NCI-H1048 (cell line): Measurements from ENCODE around the gene TMEM138.

Experiments
- DNase-seq: peaks from one replicate; lab custom pipeline; 2025; lab: John Stamatoyannopoulos, UW

TMEM138 gene

DNA sequence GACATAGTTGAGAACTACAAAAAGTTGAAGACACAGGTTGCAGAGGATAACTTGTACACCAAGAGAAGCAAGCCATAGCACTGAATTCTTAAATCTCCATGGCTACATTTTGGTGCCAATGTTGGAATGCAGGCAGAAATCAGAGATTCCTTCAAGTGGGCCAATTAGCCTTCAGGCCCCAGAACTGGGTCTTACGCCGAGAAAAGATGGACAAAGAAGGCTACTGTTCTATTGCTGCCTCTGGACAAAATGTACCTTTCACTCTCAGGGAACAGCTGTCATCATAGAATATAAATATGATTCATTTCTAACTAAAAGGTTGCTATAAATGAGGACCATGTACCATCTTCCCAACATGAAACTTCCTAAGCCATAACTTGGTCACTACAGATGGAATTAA lies 43.9 kb downstream of the TMEM138 start:
- DNase-seq, result no peak

DNA sequence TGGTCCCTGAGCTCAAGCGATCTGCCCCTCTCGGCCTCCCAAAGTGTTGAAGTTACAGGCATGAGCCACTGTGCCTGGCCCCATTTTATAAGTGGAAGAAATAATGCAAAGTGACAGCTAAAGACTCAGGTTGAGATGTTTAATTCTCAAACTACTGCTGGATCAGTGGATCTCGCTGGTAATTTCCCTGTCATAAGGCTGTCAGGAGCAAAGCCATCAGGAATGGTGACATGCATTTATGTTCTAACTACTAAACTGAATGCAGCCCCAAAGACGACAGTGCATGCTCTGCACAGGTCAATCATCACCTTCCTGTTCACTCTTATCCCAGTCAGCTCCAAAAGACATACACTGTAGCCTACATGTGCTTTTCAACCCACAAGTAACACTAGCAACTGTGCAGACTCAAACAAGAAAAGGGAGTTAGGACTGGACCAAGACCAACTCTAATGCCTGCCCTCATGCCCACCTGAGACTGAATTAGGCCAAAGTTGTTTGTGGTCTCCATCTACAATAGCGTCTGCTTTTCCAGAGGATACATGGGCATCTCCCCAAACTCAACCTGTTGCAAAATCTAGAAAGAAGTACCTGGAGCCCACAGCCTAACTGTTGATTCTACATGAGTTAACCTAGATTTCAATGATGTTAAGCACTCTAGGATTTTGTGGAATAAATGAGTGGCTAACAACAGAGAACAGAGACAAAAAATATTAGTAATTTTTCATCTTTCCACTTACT lies 45.0 kb downstream of the TMEM138 start:
- DNase-seq, result no peak

DNA sequence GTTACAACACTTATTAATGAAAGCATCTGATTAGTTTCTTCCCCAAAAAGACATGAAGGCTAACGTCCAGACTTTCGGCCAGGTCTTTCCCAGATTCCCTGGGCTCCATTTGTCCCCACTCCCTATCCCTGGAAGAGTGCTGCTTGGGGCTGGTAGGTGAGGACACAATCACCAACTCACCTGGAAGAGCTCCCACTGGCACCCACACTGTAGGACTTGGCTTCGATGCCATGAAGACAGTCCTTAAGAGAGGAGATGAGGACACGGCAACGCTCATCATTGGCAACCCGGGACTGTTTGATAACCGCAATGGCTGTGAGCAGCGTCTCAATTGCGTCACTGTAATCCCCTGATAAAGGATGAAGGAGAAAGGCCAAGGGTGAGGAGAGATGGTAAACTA lies 49.4 kb downstream of the TMEM138 start:
- no peak for DNase-seq

DNA sequence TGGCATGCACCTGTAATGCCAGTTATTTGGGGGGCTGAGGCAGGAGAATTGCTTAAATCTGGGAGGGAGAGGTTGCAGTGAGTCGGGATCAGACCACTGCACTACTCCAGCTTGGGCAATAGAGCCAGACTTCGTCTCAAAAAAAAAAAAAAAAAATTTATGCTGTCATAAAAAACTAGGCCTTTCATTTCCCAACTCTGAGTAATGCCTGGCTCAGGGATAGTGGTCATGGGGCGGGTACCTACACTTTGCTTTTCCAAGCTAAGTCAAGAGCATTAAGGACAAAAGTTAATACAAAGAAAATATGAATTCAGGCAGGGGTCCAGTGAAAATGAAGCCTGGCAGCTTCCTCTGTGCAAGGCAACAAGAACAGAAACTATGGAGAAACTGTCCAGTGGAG lies 51.3 kb downstream of the TMEM138 start:
- no peak for DNase-seq

DNA sequence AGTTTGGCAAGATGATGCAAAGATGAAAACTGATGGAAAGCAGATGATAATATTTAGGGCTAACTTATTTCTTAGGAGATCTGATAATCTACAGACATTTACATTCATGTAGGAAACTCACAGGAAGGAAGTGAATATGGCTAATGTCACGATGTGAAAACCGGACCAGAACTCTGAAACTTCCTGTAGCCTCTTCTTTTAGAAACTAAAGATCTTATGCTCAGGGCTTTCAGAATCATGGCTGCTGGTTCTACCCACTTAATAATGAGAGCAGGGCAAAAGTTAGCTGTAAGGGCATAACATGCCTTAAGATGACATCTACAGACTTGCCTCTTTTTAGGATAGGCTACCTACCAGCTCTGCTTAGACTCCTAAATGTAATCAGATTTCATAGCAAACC lies 52.4 kb downstream of the TMEM138 start:
- no peak for DNase-seq

DNA sequence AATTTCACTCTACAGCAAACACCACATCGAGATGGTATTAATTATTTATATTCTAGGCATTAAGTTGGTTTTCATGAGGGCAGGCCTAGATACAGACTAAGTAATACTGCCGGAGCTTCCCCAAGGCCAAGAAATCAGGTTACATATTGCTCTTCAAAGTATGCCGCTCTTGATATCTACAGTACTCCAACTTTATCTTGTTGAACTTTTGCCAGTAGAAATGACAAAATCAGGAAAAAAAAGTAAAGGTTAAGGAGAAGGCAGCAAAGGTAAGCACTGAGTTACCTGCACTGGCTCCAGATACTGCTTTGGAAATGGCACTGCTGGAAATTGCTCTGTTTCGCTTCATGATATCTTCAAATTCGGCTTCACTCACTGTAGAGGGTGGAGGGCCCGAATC lies 53.2 kb downstream of the TMEM138 start:
- DNase-seq, result no peak

DNA sequence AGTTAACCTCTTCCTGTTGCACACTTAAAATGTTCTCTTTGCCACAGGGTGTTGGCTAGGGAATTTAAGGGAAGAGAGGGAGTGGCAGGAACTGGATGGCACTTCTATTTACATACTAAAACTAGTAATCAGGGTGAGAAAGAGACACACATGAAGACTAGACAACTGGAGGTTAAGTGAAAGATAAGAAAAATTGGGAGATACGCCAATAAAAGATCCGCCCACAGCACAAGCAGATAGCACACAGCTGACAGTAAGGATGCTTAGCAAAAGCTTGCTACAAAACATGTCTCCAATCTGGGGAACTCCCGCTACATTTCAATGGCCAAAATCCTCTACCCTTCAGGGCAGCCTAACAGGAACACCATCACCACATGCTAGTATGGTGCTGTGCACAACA lies 54.8 kb downstream of the TMEM138 start:
- DNase-seq, result no peak

DNA sequence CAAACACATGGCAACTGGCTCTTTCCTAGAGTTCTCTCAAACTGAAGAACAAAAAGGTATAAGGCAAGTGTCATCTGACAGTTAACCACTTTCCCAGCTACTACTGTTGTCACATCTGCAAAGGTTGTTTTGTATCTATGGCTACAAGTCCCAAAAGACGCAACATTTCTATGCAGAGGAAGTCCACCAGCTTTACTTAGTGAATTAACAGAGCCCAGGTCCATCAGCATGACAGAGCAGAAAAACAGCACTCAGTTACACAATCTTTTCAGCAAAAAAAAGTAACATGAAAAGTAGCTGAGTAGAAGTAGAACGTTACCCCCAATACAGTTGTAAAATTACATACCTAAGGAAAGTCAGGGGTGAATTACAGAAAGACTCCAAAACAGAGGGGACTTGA lies 55.5 kb downstream of the TMEM138 start:
- DNase-seq, result no peak

DNA sequence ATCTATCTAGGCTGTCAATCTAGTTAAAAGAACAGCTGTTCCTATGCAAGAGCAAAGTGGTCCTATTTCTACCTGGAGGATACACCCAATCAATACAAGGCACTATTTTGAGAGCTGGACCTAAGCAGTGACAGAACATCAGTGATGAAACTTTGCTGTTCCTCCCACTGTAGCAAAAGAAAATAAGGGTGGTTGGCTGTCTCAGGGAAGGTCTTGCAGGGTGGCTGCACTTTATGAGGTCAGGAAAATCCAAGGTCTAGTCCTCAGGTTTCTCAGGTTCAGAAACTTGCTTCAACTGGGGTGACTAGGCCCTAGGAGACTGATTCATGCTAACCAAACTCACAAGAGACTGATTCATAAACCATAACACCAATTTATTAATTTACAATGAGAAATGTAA lies 56.0 kb downstream of the TMEM138 start:
- DNase-seq, result no peak
